Daoy (cell line): ENCODE data around the gene CDCP2. TPM values are rescaled to one million over a fixed set of nuclear protein-coding genes. Genes with fewer than 3 reads are reported as not detected.

ENCODE experiments used
- DNase-seq: peaks from one replicate; pipeline ENCODE4 v3.0.0-alpha.2; 2015; ENCODE audit warnings: low read depth
- total RNA-seq: library from RNA; depleted of rRNA; stranded (reverse); fragments of >200 nt; shearing (Covaris generic); gene quantifications from 2 replicates; pipeline ENCODE4 v1.2.3, GENCODE V29; 2014; rRNA removed

Gene CDCP2
- total RNA-seq, 1 experiment from 2014 or later, result not detected

DNA sequence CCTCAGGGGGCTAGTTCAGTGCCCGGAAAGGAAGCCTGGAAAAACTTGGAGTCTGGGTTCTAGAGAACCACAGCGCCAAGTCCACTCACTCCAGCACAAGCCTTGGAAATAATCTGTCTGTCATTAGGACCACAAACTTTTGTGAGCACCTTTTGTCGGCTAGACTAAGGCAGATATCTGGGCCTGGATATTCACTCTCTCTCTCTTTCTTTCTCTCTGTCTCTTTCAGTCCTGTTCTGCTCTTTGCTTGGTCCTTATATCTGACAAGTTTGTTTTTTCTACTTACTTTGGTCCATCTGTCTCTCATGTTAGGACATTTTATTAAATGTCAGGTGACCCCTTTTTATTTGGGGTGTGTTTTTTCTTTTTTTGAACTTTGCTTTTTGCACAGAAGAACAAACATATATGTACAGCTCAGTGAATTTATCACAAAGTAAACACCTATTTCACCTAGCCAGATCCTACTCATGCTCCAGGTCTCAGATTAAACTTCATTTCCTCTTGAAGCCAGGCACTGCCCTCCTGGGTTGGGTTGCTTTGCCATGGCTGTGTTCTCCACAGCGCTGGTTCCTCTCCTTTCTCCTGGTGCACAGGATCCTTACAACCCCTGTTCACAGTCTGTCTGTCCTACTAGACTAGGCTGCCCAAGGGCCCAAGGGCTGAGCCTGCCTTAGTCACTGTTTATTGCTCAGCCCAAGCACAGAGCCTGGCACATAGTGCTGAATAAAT lies 58.6 kb downstream of the CDCP2 start:
- no peak for DNase-seq

GRCh38 chr1:54091666-54092065 lies 61.1 kb downstream of the CDCP2 start:
- DNase-seq, result no peak

GRCh38 chr1:54088385-54088784 lies 64.4 kb downstream of the CDCP2 start:
- DNase-seq, result no peak

GRCh38 chr1:54086754-54087153 lies 66.0 kb downstream of the CDCP2 start:
- DNase-seq, result no peak

DNA sequence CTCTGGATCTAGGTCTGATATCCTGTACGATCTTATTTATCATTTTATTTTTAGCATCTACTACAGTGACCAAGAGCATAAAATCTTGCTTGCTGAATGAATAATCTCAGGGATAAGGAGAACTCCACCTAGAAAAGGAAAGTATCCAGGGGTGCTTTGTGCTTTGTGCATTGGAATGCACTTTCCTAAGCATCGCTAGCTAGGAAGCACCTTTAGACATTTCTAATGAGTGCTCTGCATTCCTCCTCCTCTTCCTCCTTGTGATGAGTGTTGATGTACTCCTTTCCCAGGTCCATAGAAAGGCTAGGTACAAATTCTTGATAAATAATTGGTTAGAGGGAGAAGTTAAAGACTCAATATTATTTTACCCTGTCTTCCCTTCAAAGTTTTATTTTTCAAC lies 68.0 kb downstream of the CDCP2 start:
- no peak for DNase-seq

Other genes starting within 250 kb of the CDCP2 start
- gene IFT25, start 207.3 kb downstream of the CDCP2 start, total RNA-seq, result 57.0 and 67.2 TPM in 2 replicates
- gene LRRC42, start 206.7 kb downstream of the CDCP2 start, total RNA-seq, result 39.8 and 43.8 TPM in 2 replicates
- gene LDLRAD1, start 134.8 kb downstream of the CDCP2 start, total RNA-seq, result not detected in 2 replicates
- gene TMEM59, start 99.8 kb downstream of the CDCP2 start, total RNA-seq, result 177 and 229 TPM in 2 replicates
- 4.9 and 5.0 TPM in 2 replicates for gene TCEANC2, start 99.4 kb downstream of the CDCP2 start, total RNA-seq
- 3.8 and 8.9 TPM in 2 replicates for gene CYB5RL, start 47.0 kb upstream of the CDCP2 start, total RNA-seq
- 170 TPM in 2 replicates for gene MRPL37, start 47.2 kb upstream of the CDCP2 start, total RNA-seq